Cardiac fibroblast (primary cell): ENCODE data around the gene TWIST2.

Experiments used
- DNase-seq, 2 donors: peaks; one replicate each; pipeline versions ENCODE4 v3.0.0 to v3.0.0-alpha.2; 2010; ENCODE audit warnings: low read depth in 2 of 2
- H3K4me3 ChIP-seq, 2 donors: replicated peaks in 1 of 2; 1 replicate in 1 of 2; 2 replicates in 1 of 2; pipeline ENCODE4 v1.5.1; 2011; ENCODE audit warnings: low read depth in 2 of 2, low read length in 2 of 2, mild to moderate bottlenecking in 2 of 2, moderate library complexity in 1 of 2
- CTCF ChIP-seq: IDR thresholded peaks from one replicate; pipeline ENCODE4 v1.5.1; 2011; ENCODE audit warnings: low read depth, mild to moderate bottlenecking, low read length, inconsistent platforms

TWIST2 gene

DNA sequence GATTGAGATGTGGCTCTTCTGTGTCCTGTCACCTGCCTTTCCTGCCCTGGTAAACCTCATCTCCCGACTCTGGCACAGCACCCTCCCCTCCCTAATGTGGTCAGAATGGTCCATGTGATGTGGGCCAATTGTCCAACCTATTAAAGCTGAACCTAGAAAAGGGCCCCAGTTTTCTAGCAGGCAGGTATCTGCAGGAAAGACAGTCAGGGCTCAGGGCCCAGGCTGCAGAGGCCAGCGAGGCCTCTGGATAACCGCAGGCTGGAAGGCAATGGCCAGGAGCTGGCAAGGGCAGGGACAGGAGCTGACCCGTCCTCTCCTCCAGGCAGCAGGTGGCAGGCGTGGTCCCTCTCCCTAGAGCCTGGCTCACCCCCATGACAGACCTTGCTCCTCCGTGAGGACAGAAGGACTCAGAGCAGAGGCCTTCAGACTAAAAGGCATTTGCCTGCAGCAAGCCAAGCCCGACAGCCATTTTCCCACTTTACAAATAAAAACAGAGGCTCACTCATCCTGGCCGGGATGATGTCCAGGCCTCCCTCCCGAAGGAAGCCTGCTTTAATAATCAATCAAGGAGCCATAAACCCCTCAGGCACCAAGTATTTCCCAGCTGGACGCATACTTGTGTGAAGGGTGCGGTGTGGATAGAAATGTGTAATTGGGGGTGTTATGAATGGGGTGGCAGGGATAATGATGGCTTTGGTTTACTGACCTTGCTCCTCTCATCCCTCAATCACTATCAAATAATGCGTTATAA lies 107.1 kb downstream of the TWIST2 start:
- H3K4me3 ChIP-seq: no peak overlapping the region
- DNase-seq: no peak
- TF ChIP-seq CTCF: no peak

GRCh38 chr2:238955648-238956531 lies 108.0 kb downstream of the TWIST2 start:
- DNase-seq: peak in 1 of 2 donors; percentile 50

GRCh38 chr2:238956676-238957075 lies 108.8 kb downstream of the TWIST2 start:
- no peak for TF ChIP-seq CTCF
- no peak overlapping the region for H3K4me3 ChIP-seq
- no peak for DNase-seq

More at GRCh38 chr2:238955648-238956531, 108.0 kb downstream of the TWIST2 start:
- H3K4me3 ChIP-seq: no peak overlapping the region
- TF ChIP-seq CTCF: no peak
